Activated naive CD4-positive, alpha-beta T cell treated with anti-CD3 and anti-CD28 coated beads, Interleukin-2, amount 50 U/mL, for 72 hours (primary cell): ENCODE results near the gene RFX7. TPM values are rescaled to one million over a fixed set of nuclear protein-coding genes. Genes with fewer than 3 reads are reported as not detected.
"Not testable (repeated sequence)": the region's sequence is repeated elsewhere in the genome, so short reads cannot be mapped to it uniquely, and the experiment has no call there.

Source experiments
- ATAC-seq, 2 donors: fragments of 150-1000 bp; cut with Tn5 transposase; 2 replicates each; pipeline ENCODE4 v1.10.0; 2021; ENCODE audit warnings: mild to moderate bottlenecking in 2 of 2, moderate library complexity in 2 of 2
- DNase-seq, 2 donors: peaks; one replicate each; pipeline ENCODE4 v3.0.0; 2021 to 2022; ENCODE audit warnings: low spot score in 2 of 2
- H3K27ac Mint-ChIP-seq, 2 donors: one replicate each; pipeline ENCODE4 v1.8.0; 2022; ENCODE audit warnings: mild to moderate bottlenecking in 2 of 2, mixed read lengths in 2 of 2
- H3K36me3 Mint-ChIP-seq, 2 donors: one replicate each; pipeline ENCODE4 v1.8.0; 2022; ENCODE audit warnings: mixed read lengths in 2 of 2
- H3K9me3 Mint-ChIP-seq, 2 donors: one replicate each; pipeline ENCODE4 v1.8.0; 2022; ENCODE audit warnings: mixed read lengths in 2 of 2
- total RNA-seq, 2 donors: library from RNA; stranded (reverse); gene quantifications; one replicate each; pipeline ENCODE4 v1.2.3, GENCODE V29; 2022

Gene RFX7
- total RNA-seq, 2 donors from 2014 or later = 20.3 to 27.0 TPM

DNA sequence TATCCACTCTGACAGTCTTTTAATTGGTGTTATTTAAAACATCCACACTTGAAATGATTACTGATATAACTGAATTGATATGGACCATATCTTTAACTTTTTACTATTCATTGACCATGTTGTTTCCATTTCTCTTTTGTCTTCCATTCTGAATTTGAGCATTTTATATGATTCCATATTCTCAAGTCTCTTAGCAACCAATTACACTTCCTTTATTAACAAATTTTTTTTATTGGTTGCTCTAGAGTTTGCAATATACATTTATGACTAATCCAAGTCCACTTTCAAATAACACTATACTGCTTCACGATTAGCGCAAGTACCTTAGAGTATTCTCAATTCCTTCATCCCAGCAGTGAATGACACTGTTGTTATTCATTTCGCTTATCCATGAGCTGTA lies 16.4 kb downstream of the RFX7 start:
- DNase-seq (no peak), ATAC-seq (no peak)
- no peak overlapping the region for H3K27ac Mint-ChIP-seq
- peaks cover 52 to 85% of the 10 kb centered on the region in 2 donors for H3K36me3 Mint-ChIP-seq
- H3K9me3 Mint-ChIP-seq = peaks cover 12 to 48% of the 10 kb centered on the region in 2 donors

DNA sequence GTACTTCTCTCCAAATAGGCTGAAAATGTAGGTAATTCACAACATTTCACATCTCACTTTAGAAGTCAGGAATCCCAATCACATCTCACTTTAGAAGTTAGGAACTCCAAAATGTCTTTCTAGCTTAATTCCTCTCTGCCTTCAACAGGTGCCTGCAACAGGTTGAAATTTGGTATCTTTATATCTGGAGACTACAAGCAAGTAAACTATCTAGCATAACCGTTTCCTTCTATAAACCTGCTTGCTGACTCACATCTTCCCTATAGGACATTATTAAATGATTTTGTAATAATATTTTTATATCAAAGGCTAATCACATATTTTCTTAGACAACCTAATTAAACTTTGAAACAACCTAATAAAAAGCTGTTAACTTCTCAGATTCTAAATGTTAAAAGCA lies 18.2 kb downstream of the RFX7 start:
- Mint-ChIP-seq H3K27ac (no peak overlapping the region), H3K36me3 (peaks cover 37 to 84% of the 10 kb centered on the region in 2 donors)

DNA sequence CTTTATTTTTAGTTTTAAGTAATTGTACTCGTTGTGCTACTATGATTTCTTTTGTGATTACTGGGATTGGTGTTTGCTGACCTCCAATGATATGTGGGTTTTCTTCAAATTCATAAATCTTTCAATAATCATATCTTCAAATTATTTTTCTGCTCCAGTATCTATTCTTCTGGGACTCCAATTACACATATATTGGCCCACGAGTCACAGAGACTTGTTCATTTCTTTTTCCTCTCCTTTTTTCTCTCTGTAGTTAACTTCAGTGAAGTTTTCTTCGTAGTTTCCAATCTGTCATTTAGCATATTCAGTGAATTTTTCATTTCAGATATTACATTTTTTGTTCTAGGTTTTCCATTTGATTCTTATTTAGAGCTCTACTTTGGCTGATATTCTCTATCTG lies 21.4 kb downstream of the RFX7 start:
- peaks cover 17 to 68% of the 10 kb centered on the region in 2 donors for H3K36me3 Mint-ChIP-seq
- H3K27ac Mint-ChIP-seq = no peak overlapping the region
- DNase-seq = no peak
- ATAC-seq = no peak
- H3K9me3 Mint-ChIP-seq = peaks cover 11 to 41% of the 10 kb centered on the region in 2 donors

More for the DNA sequence above, 18.2 kb downstream of the RFX7 start:
- ATAC-seq = no peak
- peaks cover 14 to 47% of the 10 kb centered on the region in 2 donors for H3K9me3 Mint-ChIP-seq
- DNase-seq = no peak

DNA sequence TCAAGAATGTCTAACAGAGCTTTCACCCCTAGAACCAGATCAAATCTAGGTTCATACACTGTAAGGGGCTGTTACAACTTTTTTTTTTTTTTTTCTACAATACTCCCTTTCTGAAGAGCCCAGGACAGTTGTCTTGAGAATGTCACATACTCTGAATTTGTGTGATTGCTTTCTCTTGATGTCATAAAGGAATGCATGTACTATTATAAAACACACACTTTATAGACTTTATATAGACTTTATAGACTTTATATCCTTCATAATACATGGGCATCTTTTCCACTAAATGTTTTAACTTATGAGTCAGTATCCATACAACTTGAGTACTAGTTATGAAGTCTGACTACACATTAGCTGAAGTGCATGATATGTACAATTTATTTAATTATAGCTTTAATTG lies 26.3 kb downstream of the RFX7 start:
- Mint-ChIP-seq H3K27ac (no peak overlapping the region), H3K36me3 (peaks cover 4 to 40% of the 10 kb centered on the region in 2 donors), H3K9me3 (peaks cover 10 to 25% of the 10 kb centered on the region in 2 donors)
- DNase-seq (no peak), ATAC-seq (no peak)

DNA sequence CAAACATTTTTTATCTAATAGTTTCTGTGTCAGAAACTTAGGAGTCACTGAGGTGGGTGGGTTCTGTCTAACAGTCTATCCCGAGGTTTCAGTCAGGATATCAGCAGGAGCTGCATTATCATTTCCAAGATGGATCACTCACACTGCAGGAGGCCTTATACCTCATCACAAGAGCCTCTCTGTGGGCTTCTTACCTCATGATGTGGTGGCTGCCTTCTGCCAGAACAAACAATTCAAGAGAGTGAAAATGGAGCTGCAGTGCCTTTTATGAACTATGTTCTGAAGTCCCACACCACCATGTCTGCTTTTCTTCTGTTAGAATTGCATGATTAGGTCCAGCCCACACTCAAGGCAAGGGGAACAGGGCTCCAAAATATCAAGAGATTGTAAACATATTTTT lies 27.9 kb downstream of the RFX7 start:
- Mint-ChIP-seq H3K27ac (no peak overlapping the region), H3K9me3 (peaks cover 17 to 21% of the 10 kb centered on the region in 2 donors), H3K36me3 (peaks cover 16 to 41% of the 10 kb centered on the region in 2 donors)
- no peak for ATAC-seq
- DNase-seq = no peak

DNA sequence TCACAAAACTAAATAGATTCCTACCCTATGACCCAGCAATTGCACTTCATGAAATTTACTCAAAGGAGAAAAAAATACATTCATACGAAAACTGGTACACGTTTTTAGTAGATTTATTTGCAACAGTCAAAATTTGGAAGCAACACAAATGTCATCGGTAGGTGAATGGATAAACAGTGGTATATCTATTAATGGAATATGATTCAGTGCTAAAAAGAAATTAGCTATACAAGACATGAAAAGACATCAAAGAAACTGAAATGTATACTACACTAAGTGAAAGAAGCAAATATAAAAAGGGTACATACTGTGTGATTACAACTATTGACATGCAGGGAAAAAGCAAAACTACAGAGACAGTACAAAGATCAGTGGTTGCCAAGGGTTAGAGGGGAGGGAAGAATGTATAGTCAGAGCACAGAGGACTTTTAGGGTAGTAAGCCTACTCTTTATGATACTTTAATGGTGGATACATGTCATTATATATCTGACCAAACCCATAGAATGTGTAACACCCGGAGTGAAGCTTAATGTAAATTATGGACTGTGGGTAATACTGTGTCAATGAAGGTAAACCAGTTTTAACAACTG lies 31.6 kb downstream of the RFX7 start:
- ATAC-seq (no peak), DNase-seq (no peak)
- peaks cover 16 to 35% of the 10 kb centered on the region in 2 donors for H3K36me3 Mint-ChIP-seq
- peaks cover 7 to 14% of the 10 kb centered on the region in 2 donors for H3K9me3 Mint-ChIP-seq
- H3K27ac Mint-ChIP-seq = no peak overlapping the region

DNA sequence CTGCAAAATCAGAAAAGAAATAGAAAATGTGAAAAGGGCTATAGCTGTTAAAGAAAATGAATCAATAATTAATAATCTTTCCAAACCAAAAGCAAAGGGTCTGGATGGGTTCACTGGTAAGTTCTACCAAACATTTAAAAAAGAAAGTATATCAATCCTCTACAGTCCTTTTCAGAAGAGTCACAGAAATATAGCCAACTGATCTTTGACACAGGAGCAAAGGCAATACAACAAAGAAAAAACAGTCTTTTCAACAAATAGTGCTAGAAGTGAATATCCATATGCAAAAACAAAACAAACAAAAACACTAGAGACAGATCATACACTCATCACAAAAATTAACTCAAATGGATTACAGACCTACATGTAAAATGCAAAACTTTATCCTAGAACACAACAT lies 32.6 kb downstream of the RFX7 start:
- no peak overlapping the region for H3K27ac Mint-ChIP-seq
- H3K36me3 Mint-ChIP-seq = peaks cover 16 to 44% of the 10 kb centered on the region in 2 donors
- peaks cover 13 to 17% of the 10 kb centered on the region in 2 donors for H3K9me3 Mint-ChIP-seq
- no peak for ATAC-seq
- DNase-seq = no peak

DNA sequence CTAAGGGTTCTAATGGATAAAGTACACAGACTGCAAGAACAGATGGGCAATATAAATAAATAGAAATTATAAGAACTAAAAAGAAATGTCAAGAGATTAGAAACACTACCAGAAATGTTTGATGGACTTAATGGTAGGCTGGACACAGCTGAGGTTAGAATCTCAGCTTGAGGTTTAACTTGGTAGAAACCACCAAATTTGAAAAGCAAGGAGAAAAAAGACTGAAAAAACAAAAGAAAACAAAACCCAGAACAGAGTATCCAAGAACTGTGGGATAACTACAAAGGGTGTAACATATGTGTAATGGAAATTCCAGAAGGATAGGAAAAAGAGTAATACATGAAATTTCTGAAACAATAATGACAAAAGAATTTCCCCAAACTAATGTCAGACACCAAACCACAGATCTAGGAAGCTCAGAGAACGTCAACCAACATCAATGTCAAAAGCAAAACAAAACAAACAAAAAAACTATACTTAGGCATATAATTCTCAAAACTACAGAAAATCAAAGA lies 35.0 kb downstream of the RFX7 start:
- no peak for ATAC-seq
- Mint-ChIP-seq H3K27ac (peak overlapping the region; percentile 56 to 67), H3K36me3 (peaks cover 16 to 37% of the 10 kb centered on the region in 2 donors), H3K9me3 (peaks cover 15 to 17% of the 10 kb centered on the region in 2 donors)
- DNase-seq = no peak

DNA sequence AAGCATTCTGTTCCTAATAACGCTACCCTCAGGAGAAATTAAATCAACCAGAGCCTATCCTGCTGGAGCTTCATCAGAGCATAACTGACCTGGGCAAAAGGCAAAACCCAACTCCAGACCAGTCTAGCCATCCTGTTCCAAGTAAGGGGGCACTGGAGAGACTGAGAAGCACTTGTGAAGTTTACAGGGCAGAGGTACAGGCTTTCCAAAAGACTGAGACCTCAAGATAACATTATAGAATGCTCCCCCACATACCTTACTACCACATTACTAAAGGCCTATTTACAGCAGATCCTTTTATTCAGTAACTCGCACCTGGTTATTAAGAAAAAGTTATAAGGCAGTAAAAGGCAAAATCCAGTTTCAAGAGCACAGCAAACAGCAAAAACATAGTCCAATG lies 35.5 kb downstream of the RFX7 start:
- peaks cover 16 to 37% of the 10 kb centered on the region in 2 donors for H3K36me3 Mint-ChIP-seq
- ATAC-seq = no peak
- no peak for DNase-seq
- peak overlapping the region in 1 of 2 donors; percentile 67 for H3K27ac Mint-ChIP-seq
- peaks cover 15 to 17% of the 10 kb centered on the region in 2 donors for H3K9me3 Mint-ChIP-seq

DNA sequence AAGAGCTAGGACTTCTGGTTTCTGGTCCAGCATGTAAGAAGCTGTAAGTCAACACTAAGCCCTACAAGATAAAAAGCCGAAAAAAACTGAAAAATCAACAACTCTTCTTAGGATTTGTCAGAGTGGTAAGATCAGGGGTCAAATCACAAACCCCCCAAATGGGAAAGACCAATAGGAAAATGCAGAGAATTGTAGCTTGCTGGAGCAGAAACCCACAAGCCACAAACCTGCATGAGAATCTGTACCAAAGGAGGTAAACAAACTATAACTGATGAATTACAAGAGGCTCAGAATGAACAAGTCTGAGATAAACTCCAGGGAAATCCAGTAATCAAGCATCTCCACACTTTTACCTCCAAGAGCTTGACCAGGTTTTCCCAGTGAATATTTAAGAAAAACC lies 36.0 kb downstream of the RFX7 start:
- no peak for ATAC-seq
- Mint-ChIP-seq H3K9me3 (peaks cover 15 to 17% of the 10 kb centered on the region in 2 donors), H3K27ac (peak overlapping the region in 1 of 2 donors; percentile 67), H3K36me3 (peaks cover 16 to 37% of the 10 kb centered on the region in 2 donors)
- no peak for DNase-seq

DNA sequence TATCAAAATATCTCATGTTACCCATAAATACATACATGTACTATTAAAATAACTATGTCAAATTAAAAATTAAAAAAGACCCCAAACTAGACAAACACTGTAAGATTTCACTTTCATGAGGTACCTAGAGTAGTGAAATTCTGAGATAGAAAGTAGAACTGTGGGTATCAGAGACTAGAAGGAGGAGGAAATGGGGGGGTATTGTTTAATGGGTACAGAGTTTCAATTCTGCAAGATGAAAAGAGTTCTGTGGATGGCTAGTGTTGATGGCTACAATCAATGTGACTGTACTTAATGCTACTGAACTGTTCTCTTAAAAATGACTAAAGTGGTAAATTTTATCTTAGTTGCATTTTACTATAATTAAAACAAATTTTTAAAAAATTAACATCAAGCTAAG lies 36.6 kb downstream of the RFX7 start:
- peak overlapping the region in 1 of 2 donors; percentile 12 for H3K27ac Mint-ChIP-seq
- DNase-seq (no peak), ATAC-seq (no peak)
- H3K9me3 Mint-ChIP-seq = peaks cover 14 to 15% of the 10 kb centered on the region in 2 donors
- H3K36me3 Mint-ChIP-seq = peaks cover 13 to 31% of the 10 kb centered on the region in 2 donors

DNA sequence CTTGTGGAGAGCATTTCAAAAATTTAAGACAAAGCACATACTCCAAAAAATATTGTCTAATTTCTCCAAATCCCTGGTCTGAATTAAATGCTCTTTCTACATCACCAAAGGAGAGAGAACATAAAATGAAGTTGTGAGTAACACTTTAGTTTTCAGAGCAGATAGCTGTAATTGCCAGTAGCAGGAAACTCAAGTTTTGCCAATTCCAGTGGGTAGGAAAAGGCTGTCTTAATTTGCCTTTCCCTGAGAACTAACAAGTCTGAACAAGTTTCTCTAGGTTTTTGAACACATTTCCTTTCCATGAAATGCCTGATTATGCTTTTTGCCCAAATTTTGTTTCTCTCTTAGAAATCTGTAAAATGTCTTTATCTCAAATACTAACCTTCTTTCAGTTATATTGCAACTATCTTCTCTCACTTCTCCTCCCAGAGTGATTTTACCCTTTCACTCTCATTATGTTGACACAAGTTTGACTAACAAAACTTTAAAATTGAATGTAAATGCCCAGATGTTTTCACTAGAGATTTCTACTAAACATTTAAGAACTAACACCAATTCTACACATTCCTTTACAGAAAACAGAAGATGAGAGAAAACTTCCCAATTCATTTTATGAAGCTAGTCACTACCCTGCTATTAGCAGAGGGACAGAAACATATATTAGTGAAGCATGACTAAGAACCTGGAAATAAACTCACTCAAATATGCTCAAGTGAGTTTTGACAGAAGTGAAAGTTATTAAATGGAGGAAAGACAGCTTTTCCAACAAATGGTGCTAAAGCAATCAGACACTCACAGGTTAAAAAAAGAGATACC lies 38.4 kb downstream of the RFX7 start:
- Mint-ChIP-seq H3K36me3 (peaks cover 0 to 13% of the 10 kb centered on the region in 2 donors), H3K9me3 (peaks cover 3 to 8% of the 10 kb centered on the region in 2 donors), H3K27ac (peak overlapping the region in 1 of 2 donors; percentile 42)
- ATAC-seq (no peak), DNase-seq (no peak)

DNA sequence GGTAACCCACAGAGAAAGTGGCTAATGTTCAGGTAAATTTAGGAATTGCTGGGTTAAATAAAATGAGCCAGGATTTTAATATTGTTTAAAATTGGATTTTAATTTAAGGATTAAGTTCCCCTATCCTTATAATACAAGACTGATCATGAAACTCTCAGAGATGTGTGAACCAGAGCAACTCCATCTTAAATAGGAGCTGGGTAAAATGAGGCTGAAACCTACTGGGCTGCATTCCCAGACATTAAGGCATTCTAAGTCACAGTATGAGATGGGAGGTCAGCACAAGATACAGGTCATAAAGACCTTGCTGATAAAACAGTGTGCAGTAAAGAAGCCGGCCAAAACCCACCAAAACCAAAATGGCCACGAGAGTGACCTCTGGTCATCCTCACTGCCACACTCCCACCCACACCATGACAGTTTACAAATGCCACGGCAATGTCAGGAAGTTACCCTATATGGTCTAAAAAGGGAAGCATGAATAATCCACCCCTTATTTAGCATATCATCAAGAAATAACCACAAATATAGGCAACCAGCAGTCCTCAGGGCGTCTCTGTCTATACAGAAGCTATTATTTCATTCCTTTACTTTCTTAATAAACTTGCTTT lies 40.3 kb downstream of the RFX7 start:
- not testable (repeated sequence) for DNase-seq, ATAC-seq, H3K27ac Mint-ChIP-seq, H3K9me3 Mint-ChIP-seq
- peaks cover 0 to 10% of the 10 kb centered on the region in 2 donors for H3K36me3 Mint-ChIP-seq

DNA sequence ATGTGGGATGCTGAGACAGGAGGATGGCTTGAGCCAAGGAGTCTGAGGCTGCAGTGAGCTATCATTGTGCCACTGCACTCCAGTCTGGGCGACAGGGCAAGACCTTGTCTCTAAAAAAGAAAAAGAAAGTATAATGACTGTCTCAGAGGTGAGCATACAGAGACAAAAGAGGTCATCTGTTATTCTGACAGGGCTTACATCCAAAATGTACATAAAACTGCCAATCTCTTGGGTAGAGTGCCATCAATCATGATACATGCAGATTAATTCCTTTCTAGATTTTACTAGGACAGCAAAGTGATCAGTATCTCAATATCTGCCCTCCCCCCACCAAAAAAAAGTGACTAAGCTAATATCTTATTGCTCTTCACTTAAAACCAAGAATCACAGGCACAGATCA lies 41.0 kb downstream of the RFX7 start:
- Mint-ChIP-seq H3K27ac (no peak overlapping the region), H3K9me3 (peaks cover 3 to 8% of the 10 kb centered on the region in 2 donors), H3K36me3 (peaks cover 0 to 10% of the 10 kb centered on the region in 2 donors)
- ATAC-seq (no peak), DNase-seq (no peak)

DNA sequence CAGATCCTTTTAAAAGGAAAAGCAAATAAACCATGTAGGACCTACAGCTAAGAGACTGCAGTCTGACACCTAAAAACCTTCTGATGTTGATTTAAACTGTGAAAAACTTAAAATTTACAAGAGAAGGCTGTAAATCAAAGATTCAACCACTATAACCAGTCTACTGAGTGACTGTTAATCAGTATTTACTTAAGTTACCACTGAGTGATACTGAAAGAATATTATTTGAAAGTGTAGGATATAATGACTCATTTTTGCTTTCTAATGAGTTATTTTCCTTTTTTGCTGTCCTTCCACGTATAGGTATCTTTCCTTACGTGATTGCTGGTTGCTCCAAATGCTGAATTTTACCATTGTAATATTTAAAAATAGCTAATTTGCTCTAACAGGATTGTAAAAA lies 44.6 kb downstream of the RFX7 start:
- no peak for DNase-seq
- Mint-ChIP-seq H3K9me3 (no peaks in the 10 kb centered on the region), H3K27ac (peak overlapping the region in 1 of 2 donors; percentile 35), H3K36me3 (no peaks in the 10 kb centered on the region)
- peak; percentile 39 to 80 for ATAC-seq

DNA sequence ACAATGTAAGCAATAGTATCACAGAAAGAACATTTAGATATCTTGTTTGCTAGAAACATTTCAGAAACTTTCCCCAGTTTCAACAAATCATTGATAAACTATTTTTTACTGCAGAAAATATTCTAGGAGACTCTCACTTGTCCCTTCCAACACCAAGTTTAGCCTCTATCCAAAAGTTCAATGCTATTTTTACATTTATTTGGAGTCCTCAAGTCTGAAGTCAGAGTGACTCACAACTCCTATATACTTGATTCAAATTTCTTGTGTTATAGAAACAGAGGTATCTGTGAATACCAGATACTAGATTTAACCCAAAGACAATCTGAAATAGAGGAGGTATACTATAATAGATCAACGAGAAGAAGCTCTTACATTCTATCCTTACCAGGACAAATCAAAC lies 49.6 kb downstream of the RFX7 start:
- no peak for ATAC-seq
- peaks cover 0 to 6% of the 10 kb centered on the region in 2 donors for H3K36me3 Mint-ChIP-seq
- H3K9me3 Mint-ChIP-seq = no peaks in the 10 kb centered on the region

More for the DNA sequence above, 49.6 kb downstream of the RFX7 start:
- DNase-seq = no peak
- no peak overlapping the region for H3K27ac Mint-ChIP-seq
